ENCODE measurements around the gene DHX58.

Gene DHX58

GRCh38 chr17:42110301-42111264, 1.9 kb downstream of the DHX58 start:
- DNase-seq (ENCODE audit: low read depth in 2 of 2) = no peak

- no peak for DNase-seq (ENCODE audit: low read depth in 2 of 2)
Measured at GRCh38 chr17:42109086-42109485, 3.4 kb downstream of the DHX58 start.

- peak; percentile 85 to 92 for DNase-seq (ENCODE audit: low read depth in 2 of 2)
Measured at GRCh38 chr17:42107597-42108576, 4.6 kb downstream of the DHX58 start.

GRCh38 chr17:42107124-42107523, 5.4 kb downstream of the DHX58 start:
- no peak for DNase-seq (ENCODE audit: low read depth in 2 of 2)

GRCh38 chr17:42106009-42106408, 6.5 kb downstream of the DHX58 start:
- DNase-seq (ENCODE audit: low read depth in 2 of 2) = no peak

GRCh38 chr17:42104264-42104663, 8.2 kb downstream of the DHX58 start:
- no peak for DNase-seq (ENCODE audit: low read depth in 2 of 2)

- no peak for DNase-seq (ENCODE audit: low read depth in 2 of 2)
Measured at GRCh38 chr17:42103221-42103954, 9.1 kb downstream of the DHX58 start.

- peak; percentile 28 to 75 for DNase-seq (ENCODE audit: low read depth in 2 of 2)
Measured at GRCh38 chr17:42101513-42102292, 10.8 kb downstream of the DHX58 start.

GRCh38 chr17:42098730-42099399, 13.6 kb downstream of the DHX58 start:
- no peak for DNase-seq (ENCODE audit: low read depth in 2 of 2)

GRCh38 chr17:42097691-42098631, 14.6 kb downstream of the DHX58 start, which contains the start of gene ZNF385C:
Gene ZNF385C, minus strand, starts transcription at chr17:42098473. Its CDS starts 35,417 bp downstream, at chr17:42063056.
- peak in 1 of 2 experiments; percentile 40 for DNase-seq (ENCODE audit: low read depth in 2 of 2)

- DNase-seq (ENCODE audit: low read depth in 2 of 2) = no peak
Measured at GRCh38 chr17:42096360-42097111, 16.0 kb downstream of the DHX58 start.

GRCh38 chr17:42094375-42095069, 18.0 kb downstream of the DHX58 start:
- DNase-seq (ENCODE audit: low read depth in 2 of 2) = no peak

- no peak for DNase-seq (ENCODE audit: low read depth in 2 of 2)
Measured at GRCh38 chr17:42092939-42093338, 19.6 kb downstream of the DHX58 start.

- no peak for DNase-seq (ENCODE audit: low read depth in 2 of 2)
Measured at GRCh38 chr17:42090964-42091790, 21.3 kb downstream of the DHX58 start.

- DNase-seq (ENCODE audit: low read depth in 2 of 2) = no peak
Measured at GRCh38 chr17:42088736-42089135, 23.8 kb downstream of the DHX58 start.

Measured in stimulated activated CD4-positive, alpha-beta T cell treated with anti-CD3 and anti-CD28 coated beads, Interleukin-12 subunit alpha, Interleukin-12 subunit beta, amount 100 ng/mL, for 24 hours (primary cell).